Tibial artery (tissue), 4 donors: ENCODE measurements around the gene ESAM.
A peak's percentile ranks its signal among the peaks of the same experiment; 100 is the strongest.

ENCODE experiments used
- DNase-seq, 2 donors: peaks; one replicate each; pipeline ENCODE4 v3.0.0-alpha.2; 2019
- H3K27ac ChIP-seq, 2 donors: fragments of 200-600 bp; sonication (generic) in 1 of 2; 1 replicate in 1 of 2; 2 replicates in 1 of 2; pipeline ENCODE4 v1.5.1; 2018 to 2019; ENCODE audit warnings: mild to moderate bottlenecking in 1 of 2
- H3K27me3 ChIP-seq, 2 donors: fragments of 200-600 bp; sonication (generic) in 1 of 2; one replicate each; pipeline versions ENCODE4 v1.5.1 to v1.6.0; 2016 to 2019
- H3K36me3 ChIP-seq, 3 donors: fragments of 200-600 bp; sonication (generic) in 2 of 3; one replicate each; pipeline ENCODE4 v1.5.1; 2016 to 2019; ENCODE audit warnings: mild to moderate bottlenecking in 2 of 3
- H3K4me1 ChIP-seq, 4 donors: fragments of 200-600 bp; sonication (generic) in 2 of 4; 1 replicate in 3 of 4; 2 replicates in 1 of 4; pipeline ENCODE4 v1.5.1; 2016 to 2019
- H3K4me3 ChIP-seq, 2 donors: fragments of 200-600 bp; sonication (generic) in 1 of 2; 1 replicate in 1 of 2; 2 replicates in 1 of 2; pipeline ENCODE4 v1.5.1; 2018 to 2019; ENCODE audit warnings: mild to moderate bottlenecking in 2 of 2
- H3K9me3 ChIP-seq, 3 donors: fragments of 200-600 bp; sonication (generic) in 1 of 3; one replicate each; pipeline ENCODE4 v1.5.1; 2016 to 2019
- CTCF ChIP-seq, 2 experiments: fragments of 200-600 bp in 1 of 2; fragments of 450-650 bp in 1 of 2; IDR thresholded peaks; one replicate each; pipeline ENCODE4 v1.5.1; 2017 to 2019; ENCODE audit warnings: antibody characterized with exemption in 2 of 2, mild to moderate bottlenecking in 1 of 2, moderate library complexity in 1 of 2
- intact Hi-C: fragments of 100-400 bp; cut with DNase I; formaldehyde crosslinking; loops from one replicate; pipeline ENCODE4 v1.15.0; 2023; ENCODE audit warnings: low total_unique reads

Gene ESAM

GRCh38 chr11:124758355-124759265 is 3.5 kb downstream of the ESAM start:
- H3K4me1 ChIP-seq = peaks cover 0 to 60% (median 38%) of the 10 kb centered on the region in 4 donors
- H3K9me3 ChIP-seq = no peaks in the 10 kb centered on the region
- intact Hi-C loops = loop anchor here (10.0 kb wide), 1 partner anchor 616 kb away; no protein-coding TSS in a partner anchor
- peak; percentile 81 to 90 for DNase-seq
- H3K27me3 ChIP-seq = no peaks in the 10 kb centered on the region
- H3K27ac ChIP-seq = peak overlapping the region; percentile 95 to 98
- peak overlapping the region; percentile 77 to 94 for H3K4me3 ChIP-seq
- peaks cover 10 to 23% (median 18%) of the 10 kb centered on the region in 3 donors for H3K36me3 ChIP-seq
- peak; percentile 83 to 87 for TF ChIP-seq CTCF (IDR thresholded peaks at IDR 0.05)

GRCh38 chr11:124757320-124757719 is 4.8 kb downstream of the ESAM start:
- peak overlapping the region; percentile 55 to 98 for H3K27ac ChIP-seq
- no peaks in the 10 kb centered on the region for H3K9me3 ChIP-seq
- peaks cover 23 to 36% (median 30%) of the 10 kb centered on the region in 3 donors for H3K36me3 ChIP-seq
- no peaks in the 10 kb centered on the region for H3K27me3 ChIP-seq
- peaks cover 0 to 67% (median 35%) of the 10 kb centered on the region in 4 donors for H3K4me1 ChIP-seq
- intact Hi-C loops = loop anchor here (10.0 kb wide), 1 partner anchor 617 kb away; no protein-coding TSS in a partner anchor
- no peak overlapping the region for H3K4me3 ChIP-seq
- no peak for DNase-seq
- no peak for TF ChIP-seq CTCF (IDR thresholded peaks at IDR 0.05)

- Histone ChIP-seq H3K9me3 (no peaks in the 10 kb centered on the region), H3K4me3 (no peak overlapping the region), H3K27ac (peak overlapping the region; percentile 55 to 98), H3K27me3 (no peaks in the 10 kb centered on the region), H3K36me3 (peaks cover 28 to 41% (median 31%) of the 10 kb centered on the region in 3 donors), H3K4me1 (peaks cover 0 to 72% (median 36%) of the 10 kb centered on the region in 4 donors)
- TF ChIP-seq CTCF (IDR thresholded peaks at IDR 0.05) = no peak
- intact Hi-C loops = loop anchor here (10.0 kb wide), 1 partner anchor 618 kb away; no protein-coding TSS in a partner anchor
- no peak for DNase-seq
These were observed 5.3 kb downstream of the ESAM start for GRCh38 chr11:124756753-124757227.

GRCh38 chr11:124756033-124756752 is 5.9 kb downstream of the ESAM start:
- no peaks in the 10 kb centered on the region for H3K9me3 ChIP-seq
- peak overlapping the region; percentile 55 to 98 for H3K27ac ChIP-seq
- DNase-seq = no peak
- peaks cover 31 to 47% (median 33%) of the 10 kb centered on the region in 3 donors for H3K36me3 ChIP-seq
- H3K27me3 ChIP-seq = no peaks in the 10 kb centered on the region
- intact Hi-C loops = loop anchor here (10.0 kb wide), 1 partner anchor 619 kb away; no protein-coding TSS in a partner anchor
- no peak overlapping the region for H3K4me3 ChIP-seq
- peaks cover 0 to 74% (median 37%) of the 10 kb centered on the region in 4 donors for H3K4me1 ChIP-seq
- no peak for TF ChIP-seq CTCF (IDR thresholded peaks at IDR 0.05)

- no peak for TF ChIP-seq CTCF (IDR thresholded peaks at IDR 0.05)
- Histone ChIP-seq H3K27ac (peak overlapping the region; percentile 36 to 98), H3K36me3 (peaks cover 31 to 48% (median 37%) of the 10 kb centered on the region in 3 donors), H3K4me1 (peaks cover 0 to 80% (median 37%) of the 10 kb centered on the region in 4 donors), H3K27me3 (no peaks in the 10 kb centered on the region), H3K4me3 (no peak overlapping the region), H3K9me3 (no peaks in the 10 kb centered on the region)
- intact Hi-C loops = loop anchor here (10.0 kb wide), 1 partner anchor 620 kb away; no protein-coding TSS in a partner anchor
- no peak for DNase-seq
These were observed 7.4 kb downstream of the ESAM start for GRCh38 chr11:124754710-124755109.
